Activated CD4-positive, CD25-positive, alpha-beta regulatory T cell treated with anti-CD3 and anti-CD28 coated beads, Interleukin-2, amount 50 U/mL, for 16 hours (primary cell): ENCODE results near the gene IMPG2.

ENCODE experiments used
- DNase-seq: peaks from one replicate; pipeline ENCODE4 v3.0.0-alpha.2; 2020; ENCODE audit warnings: low read depth, low spot score

IMPG2 gene

GRCh38 chr3:101273608-101274007 lies 46.8 kb downstream of the IMPG2 start:
- no peak for DNase-seq

DNA sequence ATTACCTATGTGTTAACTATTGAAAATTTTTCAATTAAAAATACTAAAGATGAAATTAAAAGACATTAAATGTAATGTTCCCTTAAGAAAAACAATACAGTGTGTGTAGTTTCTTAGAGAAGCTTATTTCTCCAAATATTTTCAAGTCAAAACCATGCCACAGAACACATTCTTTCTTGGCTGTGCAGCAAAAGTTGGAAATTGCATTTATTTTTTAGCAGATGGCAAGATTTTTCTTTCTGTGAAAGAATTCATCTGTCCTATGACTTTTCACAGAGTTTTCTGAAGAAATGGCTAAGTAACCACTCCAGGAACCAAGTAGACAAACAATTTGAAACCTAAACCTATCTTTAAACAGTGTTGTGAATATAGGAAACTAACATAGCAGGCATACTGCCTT lies 47.2 kb downstream of the IMPG2 start:
- no peak for DNase-seq

- no peak for DNase-seq
These were observed 48.6 kb downstream of the IMPG2 start for GRCh38 chr3:101271728-101272127.

DNA sequence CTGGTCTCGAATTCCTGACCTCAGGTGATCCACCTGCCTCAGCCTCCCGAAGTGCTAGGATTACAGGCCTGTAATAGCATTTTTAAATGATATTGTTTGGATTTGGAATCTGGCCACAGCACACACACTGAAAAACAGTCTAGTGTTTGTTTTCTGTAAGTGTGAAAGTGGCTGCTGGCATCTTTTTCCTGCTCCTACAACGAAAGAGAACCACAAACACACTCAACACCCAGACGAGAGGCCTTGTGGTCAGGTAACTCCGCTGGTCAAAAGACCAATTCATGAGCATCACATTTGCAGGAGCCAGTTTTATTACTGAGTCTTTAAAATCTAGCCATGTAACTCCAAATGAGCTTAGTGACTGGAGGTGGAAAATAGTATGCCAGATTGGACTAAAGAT lies 50.2 kb downstream of the IMPG2 start:
- no peak for DNase-seq

GRCh38 chr3:101268971-101269671 lies 51.3 kb downstream of the IMPG2 start:
- no peak for DNase-seq

DNA sequence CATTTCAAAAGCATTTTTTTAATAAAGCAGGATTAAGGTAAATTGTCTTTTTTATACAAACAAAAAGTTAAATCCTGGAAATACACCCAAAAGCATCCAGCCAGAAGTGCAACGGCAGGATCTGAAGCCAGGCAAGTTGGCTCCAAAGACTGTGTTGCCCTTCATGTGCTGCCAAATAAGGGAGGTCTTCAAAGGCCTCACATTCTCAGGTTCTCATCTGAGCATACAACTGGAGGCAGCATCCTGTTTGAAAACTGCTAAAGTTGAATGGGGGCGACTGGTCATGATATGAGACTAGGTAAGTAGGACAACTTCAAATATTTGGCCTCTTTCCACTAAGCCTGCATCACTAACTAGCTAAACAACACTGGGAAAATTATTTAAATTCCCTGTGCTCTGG lies 52.2 kb downstream of the IMPG2 start:
- DNase-seq: no peak

DNA sequence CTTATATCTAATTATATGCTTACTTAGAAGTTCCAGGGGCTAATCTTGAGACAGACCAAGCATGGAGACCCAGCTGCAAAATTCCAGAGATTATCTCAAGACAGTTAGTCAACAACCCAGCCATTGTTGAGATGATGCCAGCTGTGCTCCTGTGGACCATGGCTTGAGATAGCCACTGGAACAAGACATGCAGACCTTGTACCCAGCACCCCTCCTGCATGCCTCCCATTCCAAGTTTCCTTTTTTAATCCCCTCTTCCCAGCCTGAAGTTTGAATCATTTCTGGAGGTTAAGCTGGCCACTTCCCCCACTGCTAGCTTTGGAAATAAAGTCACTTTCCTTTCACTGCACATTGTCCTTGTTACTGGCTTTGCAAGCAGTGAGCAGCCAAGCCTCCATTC lies 53.8 kb downstream of the IMPG2 start:
- DNase-seq: no peak

DNA sequence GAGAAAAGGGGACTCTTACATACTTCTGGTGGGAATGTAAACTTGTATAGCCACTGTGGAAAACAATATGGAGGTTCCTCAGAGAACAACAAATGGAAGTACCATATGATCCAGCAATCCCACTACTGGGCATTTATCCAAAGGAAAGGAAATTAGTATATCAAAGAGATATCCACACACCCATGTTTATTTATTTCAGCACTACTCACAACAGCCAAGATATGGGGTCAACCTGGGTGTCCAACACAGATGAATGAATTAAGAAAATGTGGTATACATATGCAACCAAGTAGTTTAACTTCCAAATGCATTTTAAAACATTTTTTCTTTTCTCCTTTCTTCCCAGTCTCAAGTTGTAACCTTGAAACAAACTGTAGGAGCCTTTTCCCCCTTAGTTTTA lies 54.3 kb downstream of the IMPG2 start:
- no peak for DNase-seq

GRCh38 chr3:101262393-101263240 lies 57.8 kb downstream of the IMPG2 start:
- no peak for DNase-seq

DNA sequence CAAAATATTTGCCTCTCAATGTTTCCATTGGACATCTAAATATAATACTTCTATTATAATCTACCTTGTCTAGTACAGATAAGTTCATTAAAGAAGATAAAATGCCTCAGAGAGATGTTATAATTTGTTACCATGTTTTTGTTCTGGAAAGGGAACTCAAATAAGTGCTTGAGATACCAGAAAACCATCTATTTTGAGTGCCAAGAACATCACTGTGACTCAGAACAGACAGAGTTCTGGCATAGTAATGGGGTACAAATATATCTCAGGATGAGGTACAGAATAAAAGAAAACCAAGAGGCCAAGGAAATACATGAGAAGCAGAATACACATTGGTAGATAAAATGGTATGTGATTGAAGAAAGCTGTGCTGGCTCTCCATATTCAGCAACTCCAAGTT lies 58.9 kb downstream of the IMPG2 start:
- no peak for DNase-seq

DNA sequence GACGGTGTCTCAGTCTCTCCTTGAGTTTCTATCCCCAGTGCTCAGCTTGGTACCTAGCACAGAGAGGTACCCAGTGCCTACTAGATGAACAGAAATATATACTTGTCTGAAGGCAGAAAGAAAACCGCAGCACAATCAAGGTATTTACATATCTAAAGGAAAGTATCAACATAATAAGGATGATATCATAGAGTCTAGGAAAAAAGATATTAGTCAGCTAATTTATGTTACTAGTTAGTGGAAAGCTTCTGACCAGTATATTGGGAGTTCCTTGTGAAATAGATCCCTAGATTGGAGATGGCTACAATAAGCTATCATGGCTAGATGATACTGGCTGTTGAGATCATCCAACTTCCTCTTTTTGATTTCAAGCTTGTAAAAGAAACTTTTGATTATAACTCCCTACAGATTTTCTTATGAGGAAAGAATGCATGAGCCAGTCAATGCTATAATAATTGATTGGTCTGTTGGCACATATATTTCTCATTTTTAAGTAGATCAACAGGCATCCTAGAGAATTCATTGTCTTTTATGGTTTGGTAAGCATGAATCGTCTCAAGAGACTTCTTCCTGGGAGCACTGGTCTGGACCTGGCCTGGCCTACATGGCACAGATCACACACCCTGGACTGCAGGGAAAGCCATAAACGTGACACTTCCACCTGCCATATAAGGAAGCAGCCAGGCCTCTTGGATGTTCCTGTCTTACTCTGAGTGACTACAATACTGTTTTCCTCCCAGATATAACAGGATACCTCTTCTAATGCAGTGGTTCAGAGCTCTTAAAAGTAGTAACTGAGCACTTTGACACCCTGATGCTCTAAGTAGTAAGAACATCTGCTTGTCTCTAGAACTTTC lies 60.7 kb downstream of the IMPG2 start:
- DNase-seq: no peak

DNA sequence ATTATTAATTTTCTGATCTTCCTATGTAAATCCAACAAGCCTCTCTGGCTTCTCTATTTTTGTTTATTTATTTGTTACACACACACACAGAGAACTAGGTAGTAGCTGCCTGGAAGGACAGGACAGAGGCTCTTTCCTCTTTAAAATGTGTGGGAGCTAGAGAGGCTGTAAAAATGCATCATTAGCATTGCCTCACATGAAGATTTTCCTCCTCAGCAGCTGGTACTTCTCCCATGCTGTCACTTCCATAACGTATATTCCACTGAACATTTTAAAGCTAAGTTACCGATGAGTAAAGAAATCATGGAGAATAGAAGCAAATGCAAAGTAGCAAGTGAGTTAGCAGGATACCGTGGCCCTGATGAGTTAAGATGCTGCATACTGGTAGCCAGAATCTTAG lies 63.9 kb downstream of the IMPG2 start:
- no peak for DNase-seq

DNA sequence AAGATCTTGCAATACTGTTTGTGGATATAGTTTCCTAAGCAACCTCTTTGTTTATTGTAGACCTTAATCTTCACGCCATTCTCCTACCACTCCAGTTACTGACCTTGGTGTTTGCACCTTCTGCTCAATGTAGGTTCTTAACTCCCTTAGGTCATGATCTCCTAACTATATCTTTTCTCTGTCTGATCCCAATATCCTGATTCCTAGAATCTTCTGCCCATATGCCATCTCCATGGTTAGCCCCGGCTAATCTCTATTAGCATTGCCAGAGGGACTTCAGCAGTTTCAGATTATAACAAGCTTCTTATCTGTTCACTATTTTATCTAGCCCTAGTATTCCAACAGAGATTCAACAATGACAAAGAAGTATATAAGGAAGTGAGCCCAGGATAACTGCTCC lies 64.9 kb downstream of the IMPG2 start:
- no peak for DNase-seq

DNA sequence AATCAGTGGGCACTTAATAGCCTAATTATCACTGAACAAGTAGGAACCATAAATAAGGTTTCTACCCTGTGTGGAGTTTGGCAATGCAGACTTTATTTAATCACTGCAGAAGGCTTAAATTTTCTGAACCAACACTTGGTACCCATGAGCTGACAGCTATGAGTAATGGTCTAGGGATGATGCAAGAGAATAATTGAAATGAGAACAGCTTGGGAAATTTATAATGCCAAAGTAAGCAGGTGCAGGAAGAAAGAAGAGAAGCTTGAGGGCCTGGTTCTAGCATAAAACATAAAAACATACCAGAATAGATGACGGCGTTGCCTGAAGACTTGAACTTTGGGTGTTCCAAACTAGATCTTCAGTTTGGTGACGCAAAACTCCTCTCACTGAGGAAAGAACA lies 67.0 kb downstream of the IMPG2 start:
- no peak for DNase-seq

GRCh38 chr3:101252945-101253344 lies 67.4 kb downstream of the IMPG2 start:
- no peak for DNase-seq

DNA sequence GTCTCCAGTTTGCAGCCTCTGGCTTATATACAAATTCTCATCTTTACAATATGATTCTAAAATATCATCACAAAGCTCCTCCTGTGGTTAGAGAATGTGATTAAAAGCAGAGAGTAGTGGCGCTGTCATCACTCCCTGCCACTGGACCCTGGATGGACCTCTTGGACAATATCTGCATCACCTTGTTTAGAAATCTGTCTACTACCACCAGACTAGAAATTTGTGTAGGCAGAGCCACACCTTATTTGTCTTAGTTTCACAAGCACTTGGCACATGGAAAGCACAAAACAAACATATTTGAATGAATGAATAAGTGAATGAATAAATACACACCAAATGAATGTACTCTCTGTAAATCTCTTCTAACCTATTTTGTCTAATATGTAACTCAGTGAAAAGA lies 68.1 kb downstream of the IMPG2 start:
- no peak for DNase-seq

GRCh38 chr3:101251441-101251840 lies 68.9 kb downstream of the IMPG2 start:
- DNase-seq: no peak

DNA sequence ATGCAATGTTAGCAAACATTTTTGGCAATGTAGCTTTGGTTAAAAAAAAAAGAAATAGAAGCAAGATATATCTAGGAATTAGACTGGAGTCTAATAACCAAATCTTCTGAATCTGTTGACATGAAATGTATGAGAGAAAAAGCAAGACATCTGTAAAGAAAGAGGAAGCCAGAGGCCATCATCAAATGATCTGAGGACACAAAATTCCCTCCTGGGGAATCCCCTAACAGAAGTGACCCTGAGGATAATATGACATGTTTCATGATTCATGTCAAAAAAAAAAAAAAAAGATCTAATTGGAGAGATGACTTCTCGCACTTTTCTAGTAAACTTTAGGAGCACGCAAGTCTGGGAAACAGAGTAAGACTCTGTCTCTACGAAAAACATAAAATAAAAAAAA lies 70.9 kb downstream of the IMPG2 start:
- DNase-seq: no peak

GRCh38 chr3:101248736-101249135 lies 71.6 kb downstream of the IMPG2 start:
- no peak for DNase-seq

DNA sequence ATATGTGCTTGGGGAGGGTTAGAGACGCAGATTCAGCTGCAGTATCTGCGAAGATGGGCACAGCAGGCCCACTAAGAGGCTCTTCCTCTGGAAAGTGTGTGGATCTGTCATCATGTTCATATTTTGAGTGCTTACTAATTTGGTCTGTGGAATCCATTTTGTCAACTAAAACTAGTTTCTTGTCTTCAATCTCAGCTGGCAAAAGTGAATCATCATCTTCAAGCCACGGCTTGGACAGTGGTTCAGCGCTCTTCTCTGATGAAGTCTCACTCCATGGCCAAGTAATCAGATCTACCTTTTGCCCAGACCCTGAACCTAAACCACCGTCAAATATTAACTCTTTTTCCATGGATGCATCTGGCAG lies 76.2 kb downstream of the IMPG2 start:
- no peak for DNase-seq

DNA sequence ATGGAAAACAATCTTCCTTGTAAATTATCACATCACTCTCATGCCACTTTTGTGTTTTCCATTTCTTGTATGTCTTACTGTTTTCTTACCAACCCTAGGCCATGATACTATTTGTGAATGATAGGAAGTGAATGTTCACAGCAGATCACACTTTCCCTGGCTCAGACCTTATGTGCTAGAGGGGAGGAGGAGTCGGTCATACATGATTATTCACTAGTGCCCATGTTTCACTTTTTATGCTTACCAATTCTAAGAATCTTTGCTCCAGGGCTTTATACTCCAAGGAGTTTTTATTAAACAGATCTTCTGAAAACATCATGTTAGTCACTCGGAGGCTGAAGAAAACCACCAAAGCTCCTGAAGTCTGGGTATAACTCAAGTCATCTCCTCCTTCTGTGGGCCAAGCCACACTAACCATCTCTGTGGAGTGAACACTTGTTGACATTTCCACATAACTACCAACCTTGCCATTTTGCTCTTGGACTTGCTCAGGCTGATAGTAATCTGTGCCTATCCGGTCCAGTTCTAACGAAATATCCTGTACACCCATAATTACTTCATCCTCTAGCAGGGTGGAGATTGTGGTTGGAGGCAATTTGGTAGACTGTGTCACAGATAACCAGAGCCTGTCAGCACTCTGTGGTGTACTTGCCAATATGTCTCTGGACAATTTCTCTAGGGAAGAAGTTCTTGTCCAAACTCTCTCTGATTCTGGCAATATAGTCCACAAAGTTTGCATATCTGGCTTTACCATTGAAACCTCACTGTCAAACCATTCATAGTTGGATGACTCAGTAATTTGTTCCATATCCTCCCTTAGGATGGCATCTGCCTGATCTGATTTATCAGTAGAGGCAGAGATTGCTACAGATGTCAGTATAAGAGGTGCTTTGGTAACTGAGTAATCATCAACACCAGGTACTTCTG lies 76.8 kb downstream of the IMPG2 start:
- no peak for DNase-seq
